ENCODE results near the gene CAMK2G.
"Not testable (repeated sequence)": the region's sequence is repeated elsewhere in the genome, so short reads cannot be mapped to it uniquely, and the experiment has no call there.

Gene CAMK2G

GRCh38 chr10:73901261-73901660 is 26.9 kb upstream of the CAMK2G start:
- DNase-seq = no peak

- no peak for DNase-seq
Observed at GRCh38 chr10:73900064-73900463, 25.7 kb upstream of the CAMK2G start.

GRCh38 chr10:73899423-73899822 is 25.1 kb upstream of the CAMK2G start:
- DNase-seq = peak; percentile 59

- no peak for DNase-seq
Observed at GRCh38 chr10:73898730-73899410, 24.5 kb upstream of the CAMK2G start.

GRCh38 chr10:73897693-73898092 is 23.3 kb upstream of the CAMK2G start:
- no peak for DNase-seq

GRCh38 chr10:73895381-73895780 is 21.0 kb upstream of the CAMK2G start:
- not testable (repeated sequence) for DNase-seq

- DNase-seq = no peak
Observed at GRCh38 chr10:73894245-73894971, 20.1 kb upstream of the CAMK2G start.

GRCh38 chr10:73893426-73893825 is 19.1 kb upstream of the CAMK2G start:
- DNase-seq = no peak

GRCh38 chr10:73892310-73893030 is 18.1 kb upstream of the CAMK2G start:
- no peak for DNase-seq

- DNase-seq = peak; percentile 14
Observed at GRCh38 chr10:73891540-73891939, 17.2 kb upstream of the CAMK2G start.

- DNase-seq = not testable (repeated sequence)
Observed at GRCh38 chr10:73890830-73891229, 16.5 kb upstream of the CAMK2G start.

- no peak for DNase-seq
Observed at GRCh38 chr10:73890261-73890660, 15.9 kb upstream of the CAMK2G start.

GRCh38 chr10:73889416-73889815 is 15.1 kb upstream of the CAMK2G start:
- DNase-seq = not testable (repeated sequence)

- DNase-seq = peak; percentile 76
Observed at GRCh38 chr10:73889014-73889413, 14.7 kb upstream of the CAMK2G start.

GRCh38 chr10:73888514-73888913 is 14.2 kb upstream of the CAMK2G start:
- peak; percentile 85 for DNase-seq

- peak; percentile 26 for DNase-seq
Observed at GRCh38 chr10:73887294-73888039, 13.1 kb upstream of the CAMK2G start.

GRCh38 chr10:73886661-73887293 is 12.4 kb upstream of the CAMK2G start:
- peak; percentile 39 for DNase-seq

GRCh38 chr10:73886085-73886529 is 11.8 kb upstream of the CAMK2G start:
- DNase-seq = peak; percentile 84

- DNase-seq = no peak
Observed at GRCh38 chr10:73884017-73884416, 9.7 kb upstream of the CAMK2G start.

- DNase-seq = no peak
Observed at GRCh38 chr10:73881221-73881919, 7.0 kb upstream of the CAMK2G start.

GRCh38 chr10:73879296-73880173 is 5.2 kb upstream of the CAMK2G start:
- DNase-seq = peak; percentile 94

Measured in DMS53 (cell line).